HG03571 (cell line): ENCODE results near the gene FAM20A.

Experiments used
- ATAC-seq: cut with Tn5 transposase; IDR thresholded peaks from one replicate; pipeline ENCODE4 v1.9.1; 2021; ENCODE audit not compliant: unreplicated experiment

The FAM20A gene

DNA sequence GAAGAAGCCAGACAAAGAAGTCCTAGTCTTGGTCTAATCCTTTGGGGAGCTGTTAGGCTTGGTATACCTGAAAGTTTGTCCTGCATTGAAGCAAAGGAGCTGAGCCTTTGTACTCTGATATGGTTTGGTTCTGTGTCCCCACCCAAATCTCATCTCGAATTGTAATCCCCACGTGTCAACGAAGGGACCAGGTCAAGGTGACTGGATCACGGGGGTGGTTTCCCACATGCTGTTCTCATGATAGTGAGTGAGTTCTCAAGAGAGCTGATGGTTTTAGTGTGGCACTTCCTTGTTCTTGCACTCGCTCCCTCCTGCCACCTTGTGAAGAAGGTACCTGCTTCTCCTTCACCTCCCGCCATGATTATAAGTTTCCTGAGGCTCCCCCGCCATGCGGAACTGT lies 33.6 kb downstream of the FAM20A start:
- ATAC-seq: no peak

DNA sequence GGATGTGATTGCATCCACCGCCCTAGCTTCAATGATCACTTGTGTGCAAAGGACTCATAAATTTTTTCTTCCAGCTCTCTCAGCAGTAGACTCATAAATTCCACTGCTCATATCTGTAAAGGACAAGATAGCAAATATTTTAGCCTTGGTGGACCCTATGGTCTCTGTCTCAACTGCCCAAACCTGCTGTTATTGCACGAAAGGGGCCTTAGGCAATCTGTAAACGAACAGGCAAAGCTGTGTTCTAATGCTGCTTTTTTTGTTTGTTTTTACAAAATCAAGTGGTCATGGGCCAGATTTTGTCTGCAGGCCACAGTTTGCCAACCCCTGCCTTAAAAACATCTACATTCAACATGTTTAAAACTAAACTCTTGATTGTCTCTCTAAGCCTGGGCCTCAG lies 34.1 kb downstream of the FAM20A start:
- ATAC-seq: no peak

DNA sequence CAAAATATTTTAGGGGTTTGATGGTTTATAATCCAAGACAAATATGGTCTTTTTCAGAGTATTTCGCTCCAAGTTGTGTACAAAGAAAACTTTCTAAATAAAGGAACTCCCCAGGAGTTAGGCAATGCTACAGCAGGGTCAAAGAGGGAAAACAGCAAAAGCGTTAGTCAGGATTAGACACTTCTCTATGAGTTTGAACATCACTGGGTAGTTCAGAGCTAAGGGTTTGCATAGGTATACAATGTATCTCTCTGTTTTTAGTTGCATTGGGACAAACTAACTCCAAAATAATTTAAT lies 34.8 kb downstream of the FAM20A start:
- no peak for ATAC-seq

- no peak for ATAC-seq
These were observed 35.3 kb downstream of the FAM20A start for GRCh38 chr17:68565661-68566441.

DNA sequence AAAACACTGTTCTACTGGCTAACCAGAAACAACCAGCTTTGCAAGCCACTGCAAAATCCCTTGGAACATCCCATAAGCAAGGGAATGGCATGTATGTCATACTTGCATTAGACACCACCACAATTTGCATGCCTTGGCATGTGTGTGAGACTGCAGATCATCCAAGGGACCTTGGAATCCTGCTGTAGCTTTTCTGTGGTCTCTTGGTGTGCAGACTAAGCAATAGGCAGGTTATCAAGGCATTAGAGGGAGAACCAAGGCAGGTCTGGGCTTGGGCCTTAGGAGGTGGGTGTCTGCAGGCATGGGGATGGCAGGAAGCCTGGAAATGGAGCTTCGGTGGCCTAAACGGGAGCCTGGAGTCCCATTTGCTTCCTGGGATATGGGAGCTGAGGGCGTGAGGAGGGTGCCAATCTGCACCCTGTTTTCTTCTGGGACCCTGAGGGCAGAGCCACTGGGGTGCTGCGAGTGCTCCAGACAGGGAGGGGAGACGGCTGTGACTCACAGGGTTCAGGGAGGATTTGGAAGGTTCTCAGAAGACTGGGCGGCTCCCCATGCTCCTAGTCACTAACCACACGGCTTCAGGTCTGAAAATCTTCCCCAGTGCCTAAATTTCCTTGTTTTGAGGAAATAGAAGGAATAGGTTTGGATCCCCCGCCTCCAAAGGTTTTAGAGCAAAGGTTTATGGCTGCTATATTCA lies 36.6 kb downstream of the FAM20A start:
- ATAC-seq: no peak

DNA sequence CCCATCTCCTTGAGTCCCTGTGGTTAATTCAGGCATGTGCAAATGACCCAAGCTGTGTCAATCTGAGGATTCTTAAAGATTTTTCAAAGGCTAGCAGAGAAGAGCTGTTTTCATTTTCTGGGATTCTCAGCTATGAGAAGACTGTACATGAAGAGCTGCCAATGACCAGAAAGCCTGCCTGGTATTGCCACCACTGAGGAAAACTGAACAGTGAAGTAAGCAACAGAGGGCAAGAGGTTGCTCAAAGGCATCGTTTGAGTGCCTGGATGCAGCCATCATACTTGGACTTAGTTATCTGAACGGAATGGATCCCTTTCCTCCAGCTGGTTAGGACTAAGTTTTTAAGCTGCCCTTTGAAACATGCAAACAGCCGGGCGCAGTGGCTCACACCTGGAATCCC lies 38.4 kb downstream of the FAM20A start:
- ATAC-seq: no peak

DNA sequence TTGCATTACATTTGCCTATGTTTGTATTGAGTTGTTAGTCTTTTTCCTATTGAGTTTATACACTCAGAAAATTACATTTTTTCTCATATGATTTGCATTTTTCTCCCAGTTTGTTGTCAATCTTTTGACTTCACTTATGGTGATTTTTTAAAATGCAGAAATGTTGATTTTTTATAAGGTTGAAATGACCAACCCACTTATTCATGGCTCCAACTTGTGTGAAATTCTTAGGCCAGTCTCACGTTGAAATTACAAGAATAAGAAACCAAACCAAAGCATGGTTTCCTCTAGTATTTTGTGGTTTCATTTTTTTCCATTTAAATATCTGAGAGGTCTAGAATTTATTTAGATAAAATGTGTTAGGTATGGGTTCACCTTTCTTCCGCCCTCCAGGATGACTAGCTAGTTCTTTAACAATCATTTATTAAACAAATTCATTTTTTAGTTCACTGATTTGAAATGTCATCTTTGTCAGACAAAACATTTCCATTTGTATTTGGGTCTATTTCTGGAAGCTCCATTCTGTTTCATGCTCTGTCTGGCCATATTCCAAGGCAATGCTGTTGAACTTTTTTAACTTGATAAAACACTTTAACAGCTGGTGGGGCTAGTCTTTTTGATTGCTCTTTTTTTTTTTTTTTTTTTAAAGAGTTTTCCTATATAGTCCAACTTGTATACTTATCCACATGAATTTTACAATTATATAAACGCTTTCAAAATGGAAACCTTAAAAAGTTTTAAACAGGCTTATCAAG lies 40.0 kb downstream of the FAM20A start:
- ATAC-seq: no peak

- ATAC-seq: no peak
These were observed 41.9 kb downstream of the FAM20A start for GRCh38 chr17:68559316-68559715.

DNA sequence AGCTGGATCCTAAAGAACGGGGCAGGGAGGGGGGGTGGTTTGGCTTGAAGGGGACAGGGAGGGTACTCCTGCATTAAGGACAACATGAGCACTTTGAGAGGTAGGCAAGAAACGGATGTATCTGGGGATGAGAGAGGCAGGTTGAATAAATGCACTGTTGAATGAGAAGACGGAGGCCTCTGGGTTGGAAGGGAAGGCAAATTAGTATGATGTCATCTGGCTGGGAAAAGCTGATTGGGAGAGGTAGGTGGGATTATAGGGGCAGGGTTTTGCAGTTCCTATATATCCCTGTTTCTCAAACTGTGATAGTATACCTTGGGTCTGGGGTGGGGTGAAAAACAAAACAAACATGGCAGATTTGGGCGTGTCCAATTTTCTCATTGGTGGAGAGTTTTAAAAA lies 44.6 kb downstream of the FAM20A start:
- no peak for ATAC-seq

- ATAC-seq: no peak
These were observed 56.9 kb downstream of the FAM20A start for GRCh38 chr17:68544111-68544915.

DNA sequence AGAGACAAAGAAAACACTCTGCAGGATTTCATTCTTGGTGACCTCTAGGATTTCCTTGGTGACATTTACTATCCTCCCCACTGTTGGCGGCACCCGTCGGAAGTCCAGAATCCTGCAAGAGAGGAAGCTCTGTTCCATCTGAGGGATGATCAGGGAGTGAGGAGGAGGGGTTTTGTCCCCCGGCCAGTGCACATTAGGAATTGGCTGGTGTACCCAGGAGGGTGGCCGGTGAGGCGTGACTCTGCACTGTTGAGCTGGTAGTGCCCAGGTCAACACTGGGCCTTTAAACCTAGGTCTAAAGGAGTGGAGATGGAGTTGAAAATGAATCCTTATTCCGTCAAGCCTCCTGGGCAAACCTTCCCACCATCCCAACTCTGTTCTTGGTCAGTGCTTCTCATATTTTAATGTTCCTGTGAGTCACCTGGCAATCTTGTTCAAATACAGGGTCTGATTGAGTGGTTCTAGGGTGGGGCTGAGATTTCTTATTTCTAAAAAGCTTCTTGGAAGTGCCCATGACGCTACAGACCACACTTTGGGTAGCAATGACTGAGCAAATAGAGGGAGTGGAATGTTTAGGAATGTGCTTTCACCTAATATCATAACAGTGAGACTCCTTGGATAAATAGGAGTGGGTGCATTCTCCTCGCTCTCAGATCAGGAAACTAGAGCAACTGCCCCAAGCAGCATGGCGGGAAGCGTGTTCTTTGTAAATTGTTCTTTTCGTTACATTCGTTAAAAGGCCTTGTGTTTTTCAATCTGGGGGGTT lies 58.3 kb downstream of the FAM20A start:
- ATAC-seq: no peak

DNA sequence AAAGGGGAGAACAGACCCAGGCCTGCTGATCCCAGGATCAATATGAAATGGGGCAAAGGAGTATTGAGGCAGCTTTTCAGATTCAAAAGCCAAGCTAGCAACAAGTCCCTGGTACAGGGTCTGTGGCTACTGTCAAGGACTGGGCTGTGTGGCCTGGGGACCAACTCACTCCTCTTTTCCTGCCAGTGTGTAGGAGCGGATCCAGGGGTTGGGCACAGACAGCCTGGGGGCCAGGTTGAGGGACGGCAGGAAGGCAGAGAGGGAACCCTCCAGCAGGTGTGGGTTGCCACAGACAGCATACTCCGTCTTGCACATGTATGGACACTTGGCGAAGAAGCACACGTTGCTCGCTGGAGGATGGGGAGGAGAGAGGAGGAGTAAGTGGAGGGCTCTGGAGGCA lies 59.4 kb downstream of the FAM20A start:
- no peak for ATAC-seq

- no peak for ATAC-seq
These were observed 60.2 kb downstream of the FAM20A start for GRCh38 chr17:68540981-68541380.

- no peak for ATAC-seq
These were observed 61.4 kb downstream of the FAM20A start for GRCh38 chr17:68539548-68540467.

- ATAC-seq: no peak
These were observed 65.2 kb downstream of the FAM20A start for GRCh38 chr17:68535922-68536321.

DNA sequence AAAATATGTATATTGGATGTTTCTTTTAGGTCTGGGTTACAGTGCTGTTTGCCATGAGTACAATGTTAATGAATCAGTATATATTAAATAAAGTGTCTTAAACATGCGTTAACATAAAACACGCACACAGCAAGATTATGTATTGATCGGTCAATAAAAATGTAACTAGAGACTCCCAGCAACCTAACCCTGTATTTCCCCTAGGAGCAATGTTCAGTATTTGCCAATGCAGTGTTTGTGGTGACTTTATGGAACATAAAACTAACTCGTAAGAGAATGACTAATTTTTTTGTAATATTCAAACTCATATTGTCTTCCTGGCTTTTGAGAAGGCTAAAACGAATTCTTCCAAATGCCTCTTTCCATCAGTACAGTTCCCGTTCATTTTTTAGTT lies 66.5 kb downstream of the FAM20A start:
- ATAC-seq: no peak

DNA sequence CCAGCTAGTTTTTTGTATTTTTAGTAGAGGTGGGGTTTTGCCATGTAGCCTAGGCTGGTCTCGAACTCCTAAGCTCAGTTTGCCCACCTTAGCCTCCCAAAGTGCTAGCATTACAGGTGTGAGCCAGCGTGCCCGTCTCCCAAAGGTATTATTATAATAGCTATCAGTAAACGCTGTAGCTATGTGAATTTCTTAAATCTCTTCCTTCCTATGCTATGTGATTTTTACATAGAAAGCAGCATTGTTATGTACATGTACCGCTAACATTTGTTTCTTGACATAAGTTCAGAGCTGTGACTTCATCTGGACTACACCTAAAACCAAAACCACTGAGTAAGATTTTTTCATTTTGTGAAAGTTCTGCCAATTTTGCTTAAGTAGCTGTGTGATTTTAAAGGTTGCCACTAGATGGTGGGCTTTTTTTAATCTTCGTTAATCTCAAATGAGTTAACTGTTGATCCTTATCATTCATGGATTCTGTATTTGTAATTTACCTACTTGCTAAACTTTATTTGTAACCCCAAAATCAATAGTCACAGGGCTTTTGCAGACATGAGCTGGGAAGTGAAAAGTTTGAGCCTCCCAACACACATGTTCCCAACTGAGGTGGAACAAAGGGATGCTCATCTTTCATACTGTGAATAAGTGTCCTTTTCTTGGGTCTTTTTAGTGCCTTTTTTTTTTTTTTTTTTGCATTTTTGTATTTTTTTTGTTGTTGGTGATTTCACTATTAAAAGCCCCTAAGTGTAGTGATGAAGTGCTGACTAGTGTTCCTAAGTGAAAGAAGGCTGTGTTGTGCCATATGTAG lies 67.1 kb downstream of the FAM20A start:
- ATAC-seq: no peak

- ATAC-seq: no peak
These were observed 68.3 kb downstream of the FAM20A start for GRCh38 chr17:68532826-68533225.

GRCh38 chr17:68531252-68531651 lies 69.9 kb downstream of the FAM20A start:
- no peak for ATAC-seq
